GM23338 (cell line): ENCODE results near the gene TLE3.

Experiments used
- CREB1 ChIP-seq: fragments of 250-450 bp; sonication (Bioruptor Pico); IDR thresholded peaks from 2 replicates; pipeline ENCODE4 v1.5.0; 2020; ENCODE audit warnings: low read depth, mild to moderate bottlenecking, moderate library complexity
- CTCF ChIP-seq, 2 experiments: fragments of 200-600 bp in 1 of 2; sonication (generic) in 1 of 2; conservative IDR thresholded peaks; 2 replicates each; pipeline versions ENCODE4 v1.5.1 to v1.6.1; 2016 to 2017; ENCODE audit warnings: antibody characterized with exemption in 2 of 2, low read depth in 2 of 2, mild to moderate bottlenecking in 2 of 2, moderate library complexity in 1 of 2
- ETS1 ChIP-seq: IDR thresholded peaks from 2 replicates; pipeline ENCODE4 v1.6.1; 2016; ENCODE audit warnings: antibody characterized with exemption
- EZH2 ChIP-seq: fragments of 200-600 bp; sonication (generic); IDR thresholded peaks from one replicate; pipeline ENCODE4 v1.8.0; 2017; ENCODE audit warnings: antibody characterized with exemption, mild to moderate bottlenecking, low read depth; ENCODE audit not compliant: unreplicated experiment
- EZH2phosphoT487 ChIP-seq: fragments of 200-600 bp; sonication (generic); IDR thresholded peaks from one replicate; pipeline ENCODE4 v1.8.1; 2018; ENCODE audit warnings: antibody characterized with exemption; ENCODE audit not compliant: unreplicated experiment
- JUNB ChIP-seq: IDR thresholded peaks from one replicate; pipeline ENCODE4 v1.6.1; 2016; ENCODE audit warnings: antibody characterized with exemption; ENCODE audit not compliant: unreplicated experiment
- NANOG ChIP-seq: IDR thresholded peaks from 2 replicates; pipeline ENCODE4 v1.6.1; 2016; ENCODE audit warnings: antibody characterized with exemption, borderline replicate concordance
- POLR2AphosphoS5 ChIP-seq: IDR thresholded peaks from 2 replicates; pipeline ENCODE4 v1.6.1; 2016; ENCODE audit warnings: antibody characterized with exemption, low read depth
- REST ChIP-seq: IDR thresholded peaks from one replicate; pipeline ENCODE4 v1.6.1; 2018; ENCODE audit warnings: antibody characterized with exemption; ENCODE audit not compliant: unreplicated experiment
- ZNF462 ChIP-seq: fragments of 250-450 bp; sonication (Bioruptor Pico); IDR thresholded peaks from 2 replicates; pipeline ENCODE4 v1.5.0; 2020; ENCODE audit warnings: mild to moderate bottlenecking, moderate library complexity

GRCh38 chr15:70095408-70096214 lies 2.1 kb downstream of the TLE3 start:
- TF ChIP-seq CTCF (conservative IDR thresholded peaks at IDR 0.05; ENCODE audit: low read depth in 2 of 2) (no peak), POLR2AphosphoS5 (no peak), CREB1 (CRISPR knock-in tag) (no peak), EZH2 (no peak), REST (no peak), EZH2phosphoT487 (no peak), ETS1 (no peak), JUNB (no peak), ZNF462 (CRISPR knock-in tag) (no peak), NANOG (no peak)
